GM12878 (cell line): Measurements from ENCODE around the gene ADGRE3. TPM values are rescaled to one million over a fixed set of nuclear protein-coding genes. Genes with fewer than 3 reads are reported as not detected.

Experiments
- ATAC-seq: fragments of 200-7000 bp; cut with Tn5 transposase; 3 replicates; pipeline ENCODE4 v1.9.1; 2020; ENCODE audit warnings: mild to moderate bottlenecking, moderate library complexity
- BruUV-seq: library from RNA; stranded (reverse); fragments of 400-500 nt; replicated peaks from 2 replicates; lab custom pipeline; 2021; lab: Mats Ljungman, UMichigan
- CTCF ChIA-PET: fragments of 300-600 bp; sonication (Branson Sonifier 250); formaldehyde crosslinking; extraction: SDS; loops from one replicate; lab custom pipeline; 2021; ENCODE audit warnings: inconsistent platforms; lab: Yijun Ruan, JAX
- POLR2A ChIA-PET: fragments of 350-600 bp; formaldehyde crosslinking; extraction: SDS; loops from one replicate; lab custom pipeline; 2021; ENCODE audit warnings: inconsistent platforms; lab: Charles Lee
- RAD21 ChIA-PET: fragments of 300-600 bp; sonication (Branson Sonifier 250); formaldehyde crosslinking; loops from one replicate; lab custom pipeline; 2023; ENCODE audit warnings: antibody characterized with exemption; ENCODE audit not compliant: unreplicated experiment; lab: Charles Lee
- SMC1A ChIA-PET: fragments of 300-600 bp; sonication (Branson Sonifier 250); formaldehyde crosslinking; loops from one replicate; lab custom pipeline; 2023; ENCODE audit not compliant: unreplicated experiment, uncharacterized antibody; lab: Charles Lee
- DNase-seq: peaks from one replicate; pipeline ENCODE4 v3.0.0-alpha.2; 2011; ENCODE audit warnings: low read depth, low spot score
- FAIRE-seq: peaks from 3 replicates; lab custom pipeline; 2011; peaks lifted over from hg19 to GRCh38; lab: Jason Lieb, UNC
- H2AFZ ChIP-seq: 2 replicates; pipeline ENCODE4 v1.6.0; 2011; ENCODE audit warnings: low read depth, low read length, control low read depth; ENCODE audit not compliant: control insufficient read depth
- H3K27ac ChIP-seq: 2 replicates; pipeline ENCODE4 v1.5.1; 2011; ENCODE audit warnings: control low read depth; ENCODE audit not compliant: control insufficient read depth, insufficient read depth
- H3K27me3 ChIP-seq, 2 experiments: replicated peaks in 1 of 2; 2 replicates each; pipeline versions ENCODE4 v1.6.0 to v1.6.1; 2011; ENCODE audit warnings: low read length in 1 of 2; ENCODE audit not compliant: control insufficient read depth in 2 of 2, insufficient read depth in 2 of 2
- H3K36me3 ChIP-seq, 2 experiments: 2 replicates each; pipeline ENCODE4 v1.5.1; 2011; ENCODE audit warnings: low read length in 1 of 2; ENCODE audit not compliant: control insufficient read depth in 2 of 2, insufficient read depth in 2 of 2
- H3K4me1 ChIP-seq: 2 replicates; pipeline ENCODE4 v1.6.1; 2011; ENCODE audit warnings: mild to moderate bottlenecking, low read length, moderate library complexity, mixed read lengths; ENCODE audit not compliant: control insufficient read depth, insufficient read depth
- H3K4me2 ChIP-seq: 2 replicates; pipeline ENCODE4 v1.6.0; 2011; ENCODE audit warnings: control low read depth; ENCODE audit not compliant: control insufficient read depth, insufficient read depth
- H3K4me3 ChIP-seq: fragments of 200-600 bp; sonication (generic); 2 replicates; pipeline ENCODE4 v1.5.1; 2016
- H3K79me2 ChIP-seq: 2 replicates; pipeline ENCODE4 v1.6.0; 2011; ENCODE audit warnings: low read length; ENCODE audit not compliant: control insufficient read depth, insufficient read depth
- H3K9ac ChIP-seq: 2 replicates; pipeline ENCODE4 v1.8.0; 2011; ENCODE audit warnings: low read length, control low read depth, mixed read lengths; ENCODE audit not compliant: control insufficient read depth, insufficient read depth
- H3K9me3 ChIP-seq: replicated peaks from 3 replicates; pipeline ENCODE4 v1.5.1; 2011; ENCODE audit warnings: mild to moderate bottlenecking, low read length; ENCODE audit not compliant: control insufficient read depth, insufficient read depth
- H4K20me1 ChIP-seq: 2 replicates; pipeline ENCODE4 v1.6.0; 2011; ENCODE audit not compliant: control insufficient read depth, insufficient read depth
- ASH2L ChIP-seq: fragments of 300-600, 200-600 bp; sonication (generic); IDR thresholded peaks from 2 replicates; pipeline ENCODE4 v1.6.1; 2017; ENCODE audit warnings: low read depth, mild to moderate bottlenecking, borderline replicate concordance
- FOXK2 ChIP-seq: fragments of 450-650 bp; IDR thresholded peaks from 2 replicates; pipeline ENCODE4 v1.6.1; 2017; ENCODE audit warnings: mild to moderate bottlenecking, moderate library complexity
- KLF5 ChIP-seq: fragments of 450-650 bp; IDR thresholded peaks from 2 replicates; pipeline ENCODE4 v1.6.1; 2014; ENCODE audit warnings: mild to moderate bottlenecking; ENCODE audit not compliant: partially characterized antibody
- MXI1 ChIP-seq: fragments of 150-350 bp; IDR thresholded peaks from 2 replicates; pipeline ENCODE4 v1.6.1; 2011; ENCODE audit warnings: low read depth, mild to moderate bottlenecking, inconsistent platforms, low read length, improper control_type of control experiment
- NR2C1 ChIP-seq: fragments of 450-650 bp; IDR thresholded peaks from 2 replicates; pipeline ENCODE4 v1.6.1; 2017; ENCODE audit warnings: antibody characterized with exemption, mild to moderate bottlenecking, moderate library complexity
- NR2F1 ChIP-seq: fragments of 450-650 bp; conservative IDR thresholded peaks from 2 replicates; pipeline ENCODE4 v1.6.1; 2017; ENCODE audit warnings: mild to moderate bottlenecking
- RAD51 ChIP-seq: fragments of 450-650 bp; IDR thresholded peaks from 2 replicates; pipeline ENCODE4 v1.6.1; 2016; ENCODE audit warnings: moderate library complexity, mild to moderate bottlenecking, inconsistent platforms
- RUNX3 ChIP-seq: IDR thresholded peaks from 2 replicates; pipeline ENCODE4 v1.6.1; 2012; ENCODE audit warnings: low read length, inconsistent platforms
- SIX5 ChIP-seq: IDR thresholded peaks from 2 replicates; pipeline ENCODE4 v1.6.1; 2011; ENCODE audit warnings: mild to moderate bottlenecking, low read depth, low read length, moderate library complexity; ENCODE audit not compliant: severe bottlenecking
- SRF ChIP-seq, 2 experiments: IDR thresholded peaks; 2 replicates each; pipeline ENCODE4 v1.6.1; 2011; ENCODE audit warnings: low read depth in 2 of 2, low read length in 2 of 2, mild to moderate bottlenecking in 1 of 2, moderate library complexity in 1 of 2
- USF2 ChIP-seq: IDR thresholded peaks from 2 replicates; pipeline ENCODE4 v1.6.1; 2011; ENCODE audit warnings: low read depth, low read length, improper control_type of control experiment, borderline replicate concordance
- YBX1 ChIP-seq: fragments of 450-650 bp; IDR thresholded peaks from 2 replicates; pipeline ENCODE4 v1.6.1; 2016; ENCODE audit warnings: antibody characterized with exemption
- ZNF24 ChIP-seq: fragments of 450-650 bp; IDR thresholded peaks from 2 replicates; pipeline ENCODE4 v1.6.1; 2017; ENCODE audit warnings: antibody characterized with exemption, mild to moderate bottlenecking
- ZSCAN29 ChIP-seq: fragments of 450-650 bp; IDR thresholded peaks from 2 replicates; pipeline ENCODE4 v1.6.1; 2017; ENCODE audit warnings: mild to moderate bottlenecking, moderate library complexity
- WGBS: methylation state at CpG from one replicate; pipeline ENCODE4 v1.1.6; 2016; ENCODE audit warnings: low lambda C conversion rate; ENCODE audit not compliant: insufficient replicate concordance, insufficient coverage; ENCODE audit errors: missing lambda C conversion rate; 5-methylcytosine and 5-hydroxymethylcytosine counted together
- in situ Hi-C: fragments of 300-500 bp; cut with MboI; formaldehyde crosslinking; loops from 9 replicates; pipeline ENCODE4 v1.14.3; 2018; ENCODE audit warnings: mixed read lengths
- intact Hi-C: fragments of 100-400 bp; cut with micrococcal nuclease; formaldehyde crosslinking; loops from one replicate; pipeline ENCODE4 v1.14.2; 2022; ENCODE audit not compliant: unreplicated experiment
- polyA plus RNA-seq, 11 experiments: library from polyadenylated mRNA; depleted of rRNA in 4 of 11; unstranded in 6 of 11; stranded (reverse) in 5 of 11; fragments of >200 nt; fragmentation: Nextera tagmentation in 4 of 11; fragmentation: Illumina TruSeq in 1 of 11; extraction: Ambion mirVana in 4 of 11; extraction: Trizol in 1 of 11; gene quantifications; 1 replicate in 1 of 11; 2 replicates in 10 of 11; pipeline versions ENCODE4 v1.2.1 to v1.2.3, GENCODE V29; 2011 to 2016; ENCODE audit warnings: inconsistent platforms in 2 of 11, missing spikeins in 2 of 11, low read depth in 1 of 11
- total RNA-seq, 4 experiments: library from RNA; depleted of rRNA in 3 of 4; stranded (reverse); fragments of >200 nt in 3 of 4; fragmentation: Illumina TruSeq in 1 of 4; extraction: Trizol in 1 of 4; gene quantifications; 2 replicates each; pipeline versions ENCODE4 v1.2.1 to v1.2.3, GENCODE V29; 2013 to 2021

The ADGRE3 gene
- total and polyA plus RNA-seq, 10 of the 15 experiments (the other 5 are each of a cell fraction or from before 2014, with no cell fraction given): 0.04 to 0.10 (median 0.05) TPM; not detected in 6

GRCh38 chr19:14719162-14719561 lies 44.5 kb upstream of the ADGRE3 start:
- 77% methylated on average over 3 of the region's 3 CpGs for WGBS
- no peak for DNase-seq
- RAD21 ChIA-PET: no interaction called here
- Histone ChIP-seq H3K4me1 (no peaks in the 10 kb centered on the region), H2AFZ (no peak overlapping the region), H3K79me2 (no peaks in the 10 kb centered on the region), H3K36me3 (peaks cover 0 to 6% of the 10 kb centered on the region in 2 experiments; a peak in 1 of 4 replicates), H3K27ac (no peak overlapping the region), H3K27me3 (no peaks in the 10 kb centered on the region), H3K9ac (no peak overlapping the region), H3K4me3 (no peak overlapping the region), H4K20me1 (no peaks in the 10 kb centered on the region), H3K9me3 (peaks cover 25% of the 10 kb centered on the region), H3K4me2 (no peak overlapping the region)
- SMC1A ChIA-PET: no interaction called here
- POLR2A ChIA-PET: no interaction called here
- no TSS peak for BruUV-seq
- no peak for TF ChIP-seq USF2
- TF ChIP-seq NR2F1: no peak
- TF ChIP-seq SIX5: no peak
- no peak for TF ChIP-seq ASH2L
- no peak for TF ChIP-seq YBX1
- TF ChIP-seq RUNX3: no peak
- no peak for TF ChIP-seq ZNF24
- no peak for TF ChIP-seq MXI1
- no peak for TF ChIP-seq SRF (IDR thresholded peaks at IDR 0.05; ENCODE audit: low read depth in 2 of 2, low read length in 2 of 2)
- TF ChIP-seq NR2C1: no peak
- no peak for TF ChIP-seq RAD51
- no peak for TF ChIP-seq FOXK2
- TF ChIP-seq KLF5: no peak
- TF ChIP-seq ZSCAN29: no peak
- in situ Hi-C loops (no loop called here), intact Hi-C loops (no loop called here)
- FAIRE-seq: no peak
- CTCF ChIA-PET: no interaction called here
- ATAC-seq: no peak
